ENCODE measurements around the gene ASAP3.

Gene ASAP3

DNA sequence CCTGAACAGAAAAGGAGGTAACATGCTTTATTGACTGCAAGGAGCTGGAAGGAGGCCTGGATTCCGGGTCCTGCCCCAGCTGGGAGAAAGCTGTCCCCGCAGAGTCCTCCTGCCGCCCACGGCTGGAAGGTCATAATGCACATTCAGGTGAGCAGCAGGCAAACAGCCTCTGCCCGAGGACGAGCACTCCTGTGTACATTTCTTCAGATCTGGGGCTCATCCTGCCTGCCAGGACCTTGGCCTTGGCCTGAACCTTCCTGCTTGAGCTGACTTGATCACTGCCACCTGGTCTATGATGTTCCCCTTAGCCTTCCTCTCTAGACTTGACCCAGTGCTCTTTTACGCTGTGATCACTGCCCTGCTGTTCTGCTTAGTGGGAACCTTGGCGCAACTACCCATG, 96.5 kb downstream of the ASAP3 start:
- Histone ChIP-seq H3K9ac (no peak overlapping the region), H3K79me2 (ENCODE audit: insufficient read depth, low read depth) (no peaks in the 10 kb centered on the region), H3K27me3 (ENCODE audit: insufficient read depth, low read depth) (no peaks in the 10 kb centered on the region), H3K4me1 (ENCODE audit: low read depth, poor library complexity, severe bottlenecking) (no peaks in the 10 kb centered on the region), H3K4me2 (no peak overlapping the region), H4K20me1 (ENCODE audit: insufficient read depth) (no peaks in the 10 kb centered on the region), H2AFZ (ENCODE audit: low read depth) (no peak overlapping the region), H3K4me3 (IDR thresholded peaks at IDR 0.05; ENCODE audit: insufficient read depth, low read depth, low read length) (no peak overlapping the region), H3K36me3 (ENCODE audit: insufficient read depth) (no peaks in the 10 kb centered on the region), H3K27ac (no peak overlapping the region)
- no peak for TF ChIP-seq CTCF (conservative IDR thresholded peaks at IDR 0.05; ENCODE audit: low read depth, low read length)

GRCh38 chr1:23385119-23385621, 98.8 kb downstream of the ASAP3 start:
- H3K27ac ChIP-seq: no peak overlapping the region

GRCh38 chr1:23384312-23385058, 99.5 kb downstream of the ASAP3 start:
- Histone ChIP-seq H3K79me2 (ENCODE audit: insufficient read depth, low read depth) (no peaks in the 10 kb centered on the region), H3K4me2 (no peak overlapping the region), H3K4me1 (ENCODE audit: low read depth, poor library complexity, severe bottlenecking) (no peaks in the 10 kb centered on the region), H3K4me3 (IDR thresholded peaks at IDR 0.05; ENCODE audit: insufficient read depth, low read depth, low read length) (no peak overlapping the region), H2AFZ (ENCODE audit: low read depth) (no peak overlapping the region), H4K20me1 (ENCODE audit: insufficient read depth) (no peaks in the 10 kb centered on the region), H3K27me3 (ENCODE audit: insufficient read depth, low read depth) (no peaks in the 10 kb centered on the region), H3K36me3 (ENCODE audit: insufficient read depth) (no peaks in the 10 kb centered on the region), H3K27ac (no peak overlapping the region), H3K9ac (no peak overlapping the region)
- TF ChIP-seq CTCF (conservative IDR thresholded peaks at IDR 0.05; ENCODE audit: low read depth, low read length): no peak

More at GRCh38 chr1:23385119-23385621, 98.8 kb downstream of the ASAP3 start:
- Histone ChIP-seq H3K36me3 (ENCODE audit: insufficient read depth) (no peaks in the 10 kb centered on the region), H3K9ac (no peak overlapping the region), H2AFZ (ENCODE audit: low read depth) (no peak overlapping the region), H3K4me1 (ENCODE audit: low read depth, poor library complexity, severe bottlenecking) (no peaks in the 10 kb centered on the region), H4K20me1 (ENCODE audit: insufficient read depth) (no peaks in the 10 kb centered on the region), H3K4me3 (IDR thresholded peaks at IDR 0.05; ENCODE audit: insufficient read depth, low read depth, low read length) (no peak overlapping the region), H3K4me2 (no peak overlapping the region), H3K27me3 (ENCODE audit: insufficient read depth, low read depth) (no peaks in the 10 kb centered on the region), H3K79me2 (ENCODE audit: insufficient read depth, low read depth) (no peaks in the 10 kb centered on the region)
- no peak for TF ChIP-seq CTCF (conservative IDR thresholded peaks at IDR 0.05; ENCODE audit: low read depth, low read length)

GRCh38 chr1:23383577-23384311, 100.2 kb downstream of the ASAP3 start:
- Histone ChIP-seq H2AFZ (ENCODE audit: low read depth) (no peak overlapping the region), H3K27me3 (ENCODE audit: insufficient read depth, low read depth) (no peaks in the 10 kb centered on the region), H3K4me2 (no peak overlapping the region), H3K79me2 (ENCODE audit: insufficient read depth, low read depth) (no peaks in the 10 kb centered on the region), H4K20me1 (ENCODE audit: insufficient read depth) (no peaks in the 10 kb centered on the region), H3K9ac (no peak overlapping the region), H3K27ac (no peak overlapping the region), H3K4me1 (ENCODE audit: low read depth, poor library complexity, severe bottlenecking) (no peaks in the 10 kb centered on the region), H3K4me3 (IDR thresholded peaks at IDR 0.05; ENCODE audit: insufficient read depth, low read depth, low read length) (no peak overlapping the region), H3K36me3 (ENCODE audit: insufficient read depth) (no peaks in the 10 kb centered on the region)
- no peak for TF ChIP-seq CTCF (conservative IDR thresholded peaks at IDR 0.05; ENCODE audit: low read depth, low read length)

Data from KMS-11 (cell line).